ENCODE measurements around the gene ACTR3C.
"Not testable (repeated sequence)": the region's sequence is repeated elsewhere in the genome, so short reads cannot be mapped to it uniquely, and the experiment has no call there.

- TF ChIP-seq CTCF, POLR2AphosphoS5, POLR2A (IDR thresholded peaks at IDR 0.05): not testable (repeated sequence)
Observed at GRCh38 chr7:150281681-150282403, 41.5 kb downstream of the ACTR3C start.
